Activated CD4-positive, alpha-beta T cell treated with anti-CD3 and anti-CD28 coated beads, Interleukin-2, amount 10 ng/mL, durations not matched to agents 7 days and 5 days (primary cell): ENCODE data around the gene MEIS1. TPM values are rescaled to one million over a fixed set of nuclear protein-coding genes. Genes with fewer than 3 reads are reported as not detected.

Source experiments
- CTCF ChIA-PET: fragments of 350-600 bp; sonication (Branson Sonifier 250); formaldehyde crosslinking; loops from one replicate; lab custom pipeline; 2021; ENCODE audit warnings: antibody characterized with exemption; lab: Charles Lee
- POLR2A ChIA-PET: fragments of 350-600 bp; sonication (Branson Sonifier 250); formaldehyde crosslinking; loops from one replicate; lab custom pipeline; 2021; ENCODE audit warnings: antibody characterized with exemption; lab: Charles Lee
- DNase-seq: peaks from one replicate; pipeline ENCODE4 v3.0.0-alpha.2; 2020
- H3K27ac Mint-ChIP-seq: one replicate; pipeline ENCODE4 v1.8.0; 2021; ENCODE audit warnings: mild to moderate bottlenecking, moderate library complexity, mixed read lengths
- H3K27me3 Mint-ChIP-seq: one replicate; pipeline ENCODE4 v1.8.0; 2021; ENCODE audit warnings: mixed read lengths
- H3K36me3 Mint-ChIP-seq: one replicate; pipeline ENCODE4 v1.8.0; 2021; ENCODE audit warnings: low read depth, mixed read lengths
- H3K4me1 Mint-ChIP-seq: one replicate; pipeline ENCODE4 v1.8.0; 2021; ENCODE audit warnings: mixed read lengths
- H3K4me3 Mint-ChIP-seq: one replicate; pipeline ENCODE4 v1.8.0; 2021; ENCODE audit warnings: mild to moderate bottlenecking, moderate library complexity, mixed read lengths
- H3K9me3 Mint-ChIP-seq: one replicate; pipeline ENCODE4 v1.8.0; 2021; ENCODE audit warnings: mixed read lengths
- total RNA-seq, 2 experiments: library from RNA; stranded (reverse); gene quantifications; one replicate each; pipeline ENCODE4 v1.2.3, GENCODE V29; 2021

Gene MEIS1
- total RNA-seq, 2 experiments from 2014 or later: not detected

- no peak for DNase-seq
- Mint-ChIP-seq H3K4me1 (peaks cover 3% of the 10 kb centered on the region), H3K9me3 (no peaks in the 10 kb centered on the region), H3K27me3 (peaks cover 70% of the 10 kb centered on the region), H3K4me3 (no peak overlapping the region), H3K27ac (no peak overlapping the region), H3K36me3 (no peaks in the 10 kb centered on the region)
- ChIA-PET CTCF (no interaction called here), POLR2A (no interaction called here)
These were observed 8.5 kb downstream of the MEIS1 start for GRCh38 chr2:66443186-66443978.

- H3K27me3 Mint-ChIP-seq: peaks cover 69% of the 10 kb centered on the region
- ChIA-PET CTCF (no interaction called here), POLR2A (no interaction called here)
These were observed 9.3 kb downstream of the MEIS1 start for GRCh38 chr2:66443979-66444861.

DNA sequence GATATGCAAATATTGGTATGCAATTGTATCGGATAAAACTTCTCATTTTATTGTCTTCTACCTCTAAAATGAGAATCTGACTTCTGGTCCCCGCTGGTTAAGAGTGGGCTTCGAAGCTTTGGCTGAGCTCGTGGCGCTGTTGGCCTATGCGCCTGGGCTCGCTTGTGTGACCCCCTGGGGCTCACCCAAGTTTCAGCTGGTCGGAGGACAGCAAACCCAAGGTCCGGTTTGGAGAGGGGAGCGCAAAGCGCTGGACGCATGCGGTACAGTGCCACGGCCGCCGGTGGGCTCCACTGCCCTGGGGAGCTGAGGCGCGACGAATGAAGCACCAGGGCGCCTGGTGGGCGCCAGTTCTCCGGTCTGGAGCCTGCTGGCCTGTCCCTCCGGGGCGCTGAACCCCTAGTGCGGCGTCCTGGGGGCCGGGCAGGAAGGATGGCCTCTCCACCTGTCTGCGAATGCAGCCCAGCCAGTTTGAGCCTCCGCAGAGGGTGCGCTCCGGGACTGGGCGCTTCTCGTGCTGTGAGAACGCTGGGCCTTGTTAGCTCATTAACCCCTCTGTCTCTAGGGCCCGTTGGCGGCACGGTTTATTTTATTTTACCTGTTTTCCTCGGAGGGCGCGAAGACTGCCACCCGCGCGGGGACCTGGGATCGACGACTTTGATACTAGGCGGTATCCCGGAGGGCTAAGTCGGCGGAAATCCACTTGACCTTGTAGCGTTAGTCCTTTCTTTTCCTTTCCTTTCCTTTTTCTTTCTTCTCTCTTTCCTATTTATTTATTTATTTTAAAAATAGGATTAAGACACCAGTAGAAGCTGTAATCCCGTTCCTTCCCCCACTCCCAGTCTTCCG lies 10.4 kb downstream of the MEIS1 start:
- Mint-ChIP-seq H3K9me3 (no peaks in the 10 kb centered on the region), H3K36me3 (no peaks in the 10 kb centered on the region), H3K4me3 (no peak overlapping the region), H3K27ac (no peak overlapping the region), H3K27me3 (peaks cover 59% of the 10 kb centered on the region), H3K4me1 (no peaks in the 10 kb centered on the region)
- no peak for DNase-seq
- POLR2A ChIA-PET: no interaction called here
- CTCF ChIA-PET: no interaction called here

More at GRCh38 chr2:66443979-66444861, 9.3 kb downstream of the MEIS1 start:
- Mint-ChIP-seq H3K4me1 (peaks cover 3% of the 10 kb centered on the region), H3K27ac (no peak overlapping the region), H3K36me3 (no peaks in the 10 kb centered on the region), H3K4me3 (no peak overlapping the region), H3K9me3 (no peaks in the 10 kb centered on the region)
- DNase-seq: no peak

DNA sequence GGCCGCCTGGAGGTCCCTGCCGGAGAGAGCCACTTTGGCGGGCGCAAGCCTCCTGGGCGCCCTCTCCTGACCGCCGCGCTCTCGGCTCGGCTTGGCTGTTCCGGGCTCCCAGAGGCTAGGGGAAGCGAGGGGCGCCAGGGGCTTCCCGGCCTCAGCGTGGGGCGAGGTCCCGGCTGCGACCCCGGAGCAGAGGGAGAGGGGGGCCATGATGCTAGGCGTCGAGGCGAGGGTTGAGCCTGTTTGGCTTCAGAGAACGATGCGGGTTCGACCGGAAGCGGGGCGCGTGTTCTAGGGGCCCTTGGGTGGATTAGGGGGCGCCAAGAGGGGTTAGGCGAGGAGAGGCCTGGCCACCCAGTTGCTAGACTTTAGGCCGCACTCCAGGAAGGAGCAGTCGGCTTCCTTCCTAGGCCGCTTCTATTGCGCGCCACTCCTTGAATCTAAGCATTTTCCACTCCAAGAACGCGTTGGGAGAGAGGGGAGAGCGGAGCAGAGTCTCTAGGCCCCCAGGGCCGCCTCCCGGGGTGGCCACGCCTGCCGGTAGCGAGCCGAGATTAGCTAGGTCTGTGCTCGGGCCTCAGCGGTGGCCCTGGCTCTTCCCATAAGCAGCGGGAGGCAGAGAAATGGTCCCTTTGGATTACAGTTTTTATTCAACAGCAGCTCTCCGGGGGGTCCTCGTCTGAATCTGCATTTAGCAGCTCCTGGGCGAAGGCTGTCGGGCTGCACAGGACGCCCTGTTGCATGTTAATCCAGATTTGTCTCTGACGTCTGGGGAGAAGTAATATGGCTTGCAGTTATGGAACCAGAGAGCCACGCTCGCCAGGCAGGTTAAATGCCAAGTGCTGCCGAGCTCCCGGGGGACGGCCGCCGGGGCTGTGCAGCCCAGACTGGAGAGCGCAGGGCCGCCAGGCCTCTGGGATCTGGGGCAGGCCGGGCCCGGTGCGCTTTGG lies 11.3 kb downstream of the MEIS1 start:
- no peak for DNase-seq
- H3K9me3 Mint-ChIP-seq: no peaks in the 10 kb centered on the region
- H3K36me3 Mint-ChIP-seq: no peaks in the 10 kb centered on the region
- H3K4me1 Mint-ChIP-seq: no peaks in the 10 kb centered on the region
- H3K27ac Mint-ChIP-seq: no peak overlapping the region
- peaks cover 50% of the 10 kb centered on the region for H3K27me3 Mint-ChIP-seq
- no peak overlapping the region for H3K4me3 Mint-ChIP-seq
- ChIA-PET POLR2A (no interaction called here), CTCF (no interaction called here)

GRCh38 chr2:66446941-66447340 lies 12.0 kb downstream of the MEIS1 start:
- no peak overlapping the region for H3K27ac Mint-ChIP-seq
- POLR2A ChIA-PET: no interaction called here
- H3K27me3 Mint-ChIP-seq: peaks cover 42% of the 10 kb centered on the region
- H3K4me1 Mint-ChIP-seq: no peaks in the 10 kb centered on the region
- DNase-seq: no peak
- H3K4me3 Mint-ChIP-seq: no peak overlapping the region
- H3K36me3 Mint-ChIP-seq: no peaks in the 10 kb centered on the region
- no peaks in the 10 kb centered on the region for H3K9me3 Mint-ChIP-seq
- CTCF ChIA-PET: no interaction called here

DNA sequence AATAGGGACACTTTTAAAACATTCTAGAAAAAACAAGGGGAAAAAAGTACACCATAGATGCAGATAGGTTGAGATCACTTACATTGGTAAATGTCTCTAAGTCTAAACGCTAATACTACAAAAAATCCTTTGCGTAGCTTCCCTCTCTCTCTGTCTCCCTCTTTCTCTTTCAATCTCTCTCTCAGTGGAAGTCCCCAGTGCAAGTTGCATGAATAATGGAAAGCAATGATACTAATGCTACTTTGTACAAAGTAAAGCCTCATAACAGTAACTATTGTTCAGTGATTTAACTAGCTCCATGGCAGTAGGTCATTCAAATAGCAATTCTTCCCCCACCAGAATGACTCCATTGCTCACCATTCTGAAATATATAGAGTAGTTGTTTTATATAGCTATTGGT lies 12.8 kb downstream of the MEIS1 start:
- Mint-ChIP-seq H3K4me3 (no peak overlapping the region), H3K36me3 (no peaks in the 10 kb centered on the region), H3K4me1 (no peaks in the 10 kb centered on the region), H3K27me3 (peaks cover 40% of the 10 kb centered on the region), H3K27ac (no peak overlapping the region), H3K9me3 (no peaks in the 10 kb centered on the region)
- POLR2A ChIA-PET: no interaction called here
- no peak for DNase-seq
- CTCF ChIA-PET: no interaction called here

- Mint-ChIP-seq H3K36me3 (no peaks in the 10 kb centered on the region), H3K9me3 (no peaks in the 10 kb centered on the region), H3K27me3 (peaks cover 36% of the 10 kb centered on the region), H3K27ac (no peak overlapping the region), H3K4me3 (no peak overlapping the region), H3K4me1 (no peaks in the 10 kb centered on the region)
- CTCF ChIA-PET: no interaction called here
- POLR2A ChIA-PET: no interaction called here
- no peak for DNase-seq
These were observed 13.4 kb downstream of the MEIS1 start for GRCh38 chr2:66448136-66448991.

GRCh38 chr2:66452214-66452613 lies 17.3 kb downstream of the MEIS1 start:
- no peak for DNase-seq
- Mint-ChIP-seq H3K36me3 (no peaks in the 10 kb centered on the region), H3K9me3 (no peaks in the 10 kb centered on the region), H3K27ac (no peak overlapping the region), H3K4me3 (no peak overlapping the region), H3K4me1 (no peaks in the 10 kb centered on the region), H3K27me3 (peaks cover 13% of the 10 kb centered on the region)
- ChIA-PET POLR2A (no interaction called here), CTCF (no interaction called here)

- POLR2A ChIA-PET: no interaction called here
- Mint-ChIP-seq H3K27me3 (peaks cover 7% of the 10 kb centered on the region), H3K36me3 (no peaks in the 10 kb centered on the region), H3K9me3 (no peaks in the 10 kb centered on the region), H3K4me1 (no peaks in the 10 kb centered on the region), H3K27ac (no peak overlapping the region), H3K4me3 (no peak overlapping the region)
- CTCF ChIA-PET: no interaction called here
- DNase-seq: no peak
These were observed 18.0 kb downstream of the MEIS1 start for GRCh38 chr2:66452917-66453316.

DNA sequence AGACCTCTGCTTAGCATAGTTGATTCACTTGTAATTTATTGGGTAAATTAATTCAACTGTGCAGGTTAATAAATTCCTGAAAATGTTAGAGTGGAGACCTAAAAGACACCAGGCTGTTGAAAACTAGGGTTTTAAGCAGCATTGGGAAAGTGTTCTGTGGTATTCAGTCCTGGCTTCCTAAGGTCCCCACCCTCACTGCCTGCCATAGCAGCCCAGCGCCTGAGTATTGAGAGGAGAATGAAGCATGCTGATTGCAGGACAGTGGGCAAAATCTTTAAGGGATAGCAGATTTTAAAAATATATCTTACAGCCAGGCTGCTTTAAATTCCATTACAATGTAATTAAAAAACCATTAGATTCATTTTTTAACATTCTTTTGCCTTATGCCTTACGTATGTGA lies 20.6 kb downstream of the MEIS1 start:
- Mint-ChIP-seq H3K27me3 (peaks cover 2% of the 10 kb centered on the region), H3K4me3 (no peak overlapping the region), H3K4me1 (no peaks in the 10 kb centered on the region), H3K9me3 (no peaks in the 10 kb centered on the region), H3K27ac (no peak overlapping the region), H3K36me3 (no peaks in the 10 kb centered on the region)
- POLR2A ChIA-PET: no interaction called here
- no peak for DNase-seq
- CTCF ChIA-PET: no interaction called here

DNA sequence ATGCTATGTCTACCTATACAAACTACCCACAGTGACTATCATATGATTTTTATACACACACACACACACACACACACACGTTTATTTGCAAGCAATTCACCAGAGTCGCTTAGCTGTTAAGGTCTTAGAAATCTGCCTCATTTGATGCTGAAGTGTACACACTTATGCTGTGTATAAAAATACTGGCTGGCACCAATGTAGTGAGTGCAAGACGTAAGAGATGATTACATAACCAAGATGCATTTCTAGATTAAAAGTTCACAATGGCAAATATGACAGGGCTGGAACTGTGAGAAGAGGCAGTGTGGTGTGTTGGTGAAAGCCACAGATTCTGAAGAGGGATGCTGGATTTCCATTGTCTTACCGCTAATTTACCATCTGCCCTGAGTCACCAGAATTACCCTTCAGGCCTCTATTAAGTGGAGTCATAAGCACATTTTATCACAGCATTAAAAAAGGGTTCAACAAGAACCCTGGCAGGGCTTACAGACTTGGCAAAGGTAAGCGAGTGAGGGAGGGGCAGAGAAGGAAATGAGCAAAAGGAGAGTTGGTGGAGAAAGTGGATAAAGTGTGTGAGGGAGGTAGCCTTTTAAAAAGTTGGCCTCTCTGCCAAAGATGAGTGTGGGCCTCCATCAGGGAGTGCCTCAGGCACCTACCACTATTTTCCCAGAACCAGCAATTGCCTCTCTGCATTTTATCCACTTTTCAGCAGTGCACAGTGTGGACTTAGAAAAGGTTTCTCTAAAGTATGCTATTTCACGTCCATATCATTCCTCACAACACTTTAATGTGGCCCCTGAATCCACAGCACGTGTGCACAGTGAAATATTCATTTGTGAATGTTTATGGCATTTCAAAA lies 21.5 kb downstream of the MEIS1 start:
- Mint-ChIP-seq H3K27ac (no peak overlapping the region), H3K9me3 (no peaks in the 10 kb centered on the region), H3K4me1 (no peaks in the 10 kb centered on the region), H3K27me3 (peaks cover 2% of the 10 kb centered on the region), H3K36me3 (no peaks in the 10 kb centered on the region), H3K4me3 (no peak overlapping the region)
- no peak for DNase-seq
- ChIA-PET CTCF (no interaction called here), POLR2A (no interaction called here)
